HCT116 (cell line): ENCODE results near the gene RBBP6. TPM values are rescaled to one million over a fixed set of nuclear protein-coding genes. Genes with fewer than 3 reads are reported as not detected.

Experiments
- ATAC-seq: fragments of 200-7000 bp; cut with Tn5 transposase; 2 replicates; pipeline ENCODE4 v1.9.1; 2020; ENCODE audit warnings: mild to moderate bottlenecking, moderate library complexity
- BruUV-seq: library from RNA; stranded (reverse); fragments of 400-500 nt; replicated peaks from 2 replicates; lab custom pipeline; 2021; lab: Mats Ljungman, UMichigan
- CTCF ChIA-PET: fragments of 300-600 bp; sonication (Branson Sonifier 250); formaldehyde crosslinking; loops from one replicate; lab custom pipeline; 2021; ENCODE audit warnings: antibody characterized with exemption; lab: Charles Lee
- POLR2A ChIA-PET: fragments of 300-600, 350-600 bp; sonication (Branson Sonifier 250); formaldehyde crosslinking; loops from one replicate; lab custom pipeline; 2021; ENCODE audit warnings: antibody characterized with exemption; lab: Charles Lee
- RAD21 ChIA-PET, 2 experiments: fragments of 300-600 bp; sonication (Branson Sonifier 250); formaldehyde crosslinking; loops; one replicate each; lab custom pipeline; 2023; ENCODE audit warnings: low total read pairs in 2 of 2; ENCODE audit not compliant: uncharacterized antibody in 2 of 2, unreplicated experiment in 2 of 2, low non-redundant PET in 1 of 2; lab: Charles Lee
- DNase-seq: peaks from one replicate; pipeline ENCODE4 v3.0.0-alpha.2; 2010; ENCODE audit warnings: low read depth, low spot score
- H2AFZ ChIP-seq: fragments of 200-600 bp; shearing (Covaris generic), sonication (generic); 2 replicates; pipeline ENCODE4 v1.6.1; 2017; ENCODE audit warnings: low read depth, mixed run types, mixed read lengths, antibody characterized with exemption, low read length; ENCODE audit not compliant: poor library complexity, severe bottlenecking
- H3K27ac ChIP-seq: 2 replicates; pipeline ENCODE4 v1.5.1; 2012; ENCODE audit warnings: low read depth, low read length
- H3K27me3 ChIP-seq: fragments of 200-600 bp; sonication (generic); 2 replicates; pipeline ENCODE4 v1.6.1; 2016; ENCODE audit warnings: mixed run types, low read length, mixed read lengths; ENCODE audit not compliant: insufficient read depth
- H3K36me3 ChIP-seq, 2 experiments: fragments of 200-500 bp in 1 of 2; fragments of 200-600 bp in 1 of 2; sonication (Bioruptor generic) in 1 of 2; sonication (generic) in 1 of 2; 2 replicates each; pipeline versions ENCODE4 v1.5.1 to v1.6.1; 2014 to 2016; ENCODE audit warnings: low read length in 2 of 2, inconsistent platforms in 1 of 2, mixed read lengths in 1 of 2, mixed run types in 1 of 2; ENCODE audit not compliant: insufficient read depth in 2 of 2, control insufficient read depth in 1 of 2
- H3K4me1 ChIP-seq, 2 experiments: fragments of 200-600 bp in 1 of 2; sonication (generic) in 1 of 2; 2 replicates each; pipeline versions ENCODE4 v1.5.1 to v1.6.1; 2012 to 2017; ENCODE audit warnings: low read length in 2 of 2, inconsistent platforms in 1 of 2, mild to moderate bottlenecking in 1 of 2, mixed read lengths in 1 of 2, mixed run types in 1 of 2, moderate library complexity in 1 of 2; ENCODE audit not compliant: insufficient read depth in 2 of 2, control insufficient read depth in 1 of 2
- H3K4me2 ChIP-seq: fragments of 200-600 bp; sonication (generic); 2 replicates; pipeline ENCODE4 v1.6.1; 2017; ENCODE audit warnings: mixed run types, low read length, mixed read lengths
- H3K4me3 ChIP-seq, 2 experiments: fragments of 200-600 bp in 1 of 2; sonication (generic) in 1 of 2; replicated peaks in 1 of 2; 2 replicates each; pipeline ENCODE4 v1.5.1; 2011 to 2016; ENCODE audit warnings: low read length in 2 of 2, control low read depth in 1 of 2, low read depth in 1 of 2, mild to moderate bottlenecking in 1 of 2, mixed read lengths in 1 of 2, mixed run types in 1 of 2
- H3K79me2 ChIP-seq: fragments of 200-600 bp; sonication (generic); 2 replicates; pipeline ENCODE4 v1.6.1; 2017; ENCODE audit warnings: mild to moderate bottlenecking, mixed run types, low read length, moderate library complexity, mixed read lengths; ENCODE audit not compliant: insufficient read depth
- H3K9ac ChIP-seq: fragments of 200-600 bp; sonication (generic); 2 replicates; pipeline ENCODE4 v1.6.1; 2016; ENCODE audit warnings: low read length, mixed read lengths
- H3K9me2 ChIP-seq: fragments of 200-600 bp; sonication (generic), shearing (Covaris generic); 2 replicates; pipeline ENCODE4 v1.6.1; 2017; ENCODE audit warnings: mixed run types, mild to moderate bottlenecking, moderate library complexity; ENCODE audit not compliant: insufficient read depth
- H3K9me3 ChIP-seq, 2 experiments: fragments of 200-500 bp in 1 of 2; fragments of 200-600 bp in 1 of 2; sonication (Bioruptor generic) in 1 of 2; sonication (generic) in 1 of 2; 2 replicates each; pipeline ENCODE4 v1.6.1; 2014 to 2017; ENCODE audit warnings: low read length in 2 of 2, mixed read lengths in 2 of 2, inconsistent platforms in 1 of 2, low read depth in 1 of 2, mild to moderate bottlenecking in 1 of 2, mixed run types in 1 of 2, moderate library complexity in 1 of 2; ENCODE audit not compliant: control insufficient read depth in 1 of 2, insufficient read depth in 1 of 2
- H4K20me1 ChIP-seq: fragments of 200-600 bp; sonication (generic), shearing (Covaris generic); 2 replicates; pipeline ENCODE4 v1.6.1; 2017; ENCODE audit warnings: mixed run types, mild to moderate bottlenecking, moderate library complexity; ENCODE audit not compliant: insufficient read depth
- CBX3 ChIP-seq: IDR thresholded peaks from 2 replicates; pipeline ENCODE4 v1.6.1; 2012; ENCODE audit warnings: low read depth
- EGR1 ChIP-seq: IDR thresholded peaks from 2 replicates; pipeline ENCODE4 v1.6.1; 2012; ENCODE audit warnings: low read depth
- ELF1 ChIP-seq: IDR thresholded peaks from 2 replicates; pipeline ENCODE4 v1.6.1; 2012; ENCODE audit warnings: low read depth, borderline replicate concordance
- EZH2 ChIP-seq: fragments of 200-600 bp; sonication (generic); IDR thresholded peaks from 2 replicates; pipeline ENCODE4 v1.6.1; 2017; ENCODE audit warnings: antibody characterized with exemption, mixed run types
- EZH2phosphoT487 ChIP-seq: fragments of 200-600 bp; IDR thresholded peaks from 2 replicates; pipeline ENCODE4 v1.6.1; 2018; ENCODE audit warnings: antibody characterized with exemption, borderline replicate concordance
- FOSL1 ChIP-seq: IDR thresholded peaks from 2 replicates; pipeline ENCODE4 v1.6.1; 2012; ENCODE audit warnings: low read depth
- POLR2A ChIP-seq: IDR thresholded peaks from 2 replicates; pipeline ENCODE4 v1.7.0; 2011; ENCODE audit warnings: borderline replicate concordance; ENCODE audit not compliant: insufficient read depth, insufficient read length; ENCODE audit errors: extremely low read depth
- POLR2AphosphoS5 ChIP-seq: IDR thresholded peaks from 2 replicates; pipeline ENCODE4 v1.6.1; 2011; ENCODE audit warnings: mild to moderate bottlenecking, low read depth, low read length, moderate library complexity
- RAD21 ChIP-seq: IDR thresholded peaks from 2 replicates; pipeline ENCODE4 v1.6.1; 2012; ENCODE audit warnings: low read depth, mild to moderate bottlenecking
- SIN3A ChIP-seq: IDR thresholded peaks from 2 replicates; pipeline ENCODE4 v1.6.1; 2012; ENCODE audit warnings: low read depth
- SP1 ChIP-seq: IDR thresholded peaks from 2 replicates; pipeline ENCODE4 v1.6.1; 2012; ENCODE audit warnings: low read depth
- SRF ChIP-seq: IDR thresholded peaks from 2 replicates; pipeline ENCODE4 v1.6.1; 2012; ENCODE audit warnings: low read depth
- YY1 ChIP-seq: IDR thresholded peaks from 2 replicates; pipeline ENCODE4 v1.6.1; 2011; ENCODE audit warnings: low read length, low read depth, moderate library complexity, mild to moderate bottlenecking; ENCODE audit not compliant: insufficient replicate concordance; ENCODE audit errors: extremely low read depth
- ZFX ChIP-seq: fragments of 450-650 bp; IDR thresholded peaks from 2 replicates; pipeline ENCODE4 v1.6.1; 2017
- ZNF274 ChIP-seq: fragments of 200-500 bp; sonication (Bioruptor generic); IDR thresholded peaks from 2 replicates; pipeline ENCODE4 v1.6.1; 2014; ENCODE audit warnings: mild to moderate bottlenecking, low read depth, low read length, inconsistent platforms
- intact Hi-C: fragments of 100-400 bp; cut with micrococcal nuclease; formaldehyde crosslinking; loops from 2 replicates; pipeline ENCODE4 v1.10.0; 2022
- total RNA-seq: library from RNA; stranded (reverse); gene quantifications from one replicate; pipeline ENCODE4 v1.2.1, GENCODE V29; 2021; ENCODE audit not compliant: unreplicated experiment
- TF ChIP-seq, protein P1 (sequence below): IDR thresholded peaks from 2 replicates; pipeline ENCODE4 v1.6.1; 2012
- TF ChIP-seq, protein P2 (sequence below): IDR thresholded peaks from 2 replicates; pipeline ENCODE4 v1.6.1; 2012; ENCODE audit warnings: low read depth
- TF ChIP-seq, protein P3 (sequence below), 3 experiments: fragments of 200-600 bp in 1 of 3; sonication (generic) in 1 of 3; IDR thresholded peaks in 2 of 3; conservative IDR thresholded peaks in 1 of 3; 2 replicates each; pipeline ENCODE4 v1.5.1; 2012 to 2017; ENCODE audit warnings: low read depth in 2 of 3, low read length in 2 of 3, antibody characterized with exemption in 1 of 3, borderline replicate concordance in 1 of 3, control low read depth in 1 of 3, mild to moderate bottlenecking in 1 of 3, mixed read lengths in 1 of 3, mixed run types in 1 of 3, moderate library complexity in 1 of 3; ENCODE audit not compliant: insufficient read depth in 1 of 3

RBBP6 gene
- total RNA-seq, 1 experiment from 2014 or later = 52.4 TPM

DNA sequence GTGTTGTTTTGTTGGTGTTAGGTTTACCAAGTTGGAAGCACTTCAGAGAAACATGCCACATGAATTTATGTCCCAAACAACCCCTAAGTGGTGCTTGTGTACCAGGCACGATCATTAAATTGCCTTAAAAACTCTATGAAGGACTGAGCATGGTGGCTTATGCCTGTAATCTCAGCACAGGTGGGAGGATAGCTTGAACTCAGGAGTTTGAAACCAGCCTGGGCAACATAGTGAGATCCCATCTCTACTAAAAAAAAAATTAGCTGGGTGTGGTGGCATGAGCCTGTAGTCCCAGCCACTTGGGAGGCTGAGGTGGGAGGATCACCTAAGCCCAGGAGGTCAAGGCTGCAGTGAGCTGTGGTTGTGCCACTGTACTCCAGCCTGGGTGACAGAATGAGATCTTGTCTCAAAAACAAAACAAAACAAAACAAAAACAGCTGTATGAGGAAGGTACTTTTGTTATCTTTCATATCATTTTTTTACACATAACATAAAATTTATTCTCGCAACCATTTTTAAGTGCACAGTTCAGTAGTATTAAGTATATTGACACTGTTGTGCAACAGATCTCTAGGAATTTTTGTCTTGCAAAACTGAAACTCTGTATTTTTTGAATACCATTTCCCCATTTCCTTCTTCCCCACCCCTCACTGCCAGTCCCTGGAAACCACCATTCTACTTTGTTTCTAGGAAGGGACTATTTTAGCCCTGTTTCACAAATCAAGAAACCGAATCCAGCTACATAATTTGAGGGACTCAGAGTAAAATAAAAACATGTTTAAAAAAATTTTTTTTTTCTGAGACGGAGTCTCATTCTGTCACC lies 14.3 kb upstream of the RBBP6 start:
- H3K79me2 ChIP-seq = no peaks in the 10 kb centered on the region
- no peak overlapping the region for H3K4me2 ChIP-seq
- DNase-seq (no peak), ATAC-seq (no peak)
- H4K20me1 ChIP-seq = no peaks in the 10 kb centered on the region
- no peak overlapping the region for H2AFZ ChIP-seq
- no peak overlapping the region for H3K9ac ChIP-seq
- no TSS peak for BruUV-seq
- no peaks in the 10 kb centered on the region for H3K27me3 ChIP-seq
- H3K4me3 ChIP-seq = no peak overlapping the region
- H3K9me3 ChIP-seq = no peaks in the 10 kb centered on the region
- H3K36me3 ChIP-seq = no peaks in the 10 kb centered on the region
- peaks cover 0 to 9% of the 10 kb centered on the region in 2 experiments; a peak in 2 of 4 replicates for H3K4me1 ChIP-seq
- ChIA-PET CTCF (interaction anchor here (1.7 kb wide), 1 partner anchor 20 kb away, joined by 4 read pairs; no protein-coding TSS in a partner anchor), POLR2A (no interaction called here), RAD21 (no interaction called here)
- no peak for TF ChIP-seq FOSL1
- no peak for TF ChIP-seq SIN3A
- TF ChIP-seq ZFX = no peak
- no peak for TF ChIP-seq RAD21
- no peak for TF ChIP-seq ELF1
- no peak for TF ChIP-seq POLR2A
- no peak for TF ChIP-seq CBX3
- TF ChIP-seq YY1 = no peak
- no peak for TF ChIP-seq POLR2AphosphoS5
- TF ChIP-seq, protein P1, sequence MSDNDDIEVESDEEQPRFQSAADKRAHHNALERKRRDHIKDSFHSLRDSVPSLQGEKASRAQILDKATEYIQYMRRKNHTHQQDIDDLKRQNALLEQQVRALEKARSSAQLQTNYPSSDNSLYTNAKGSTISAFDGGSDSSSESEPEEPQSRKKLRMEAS = no peak
- TF ChIP-seq EGR1 = no peak
- TF ChIP-seq, protein P2, sequence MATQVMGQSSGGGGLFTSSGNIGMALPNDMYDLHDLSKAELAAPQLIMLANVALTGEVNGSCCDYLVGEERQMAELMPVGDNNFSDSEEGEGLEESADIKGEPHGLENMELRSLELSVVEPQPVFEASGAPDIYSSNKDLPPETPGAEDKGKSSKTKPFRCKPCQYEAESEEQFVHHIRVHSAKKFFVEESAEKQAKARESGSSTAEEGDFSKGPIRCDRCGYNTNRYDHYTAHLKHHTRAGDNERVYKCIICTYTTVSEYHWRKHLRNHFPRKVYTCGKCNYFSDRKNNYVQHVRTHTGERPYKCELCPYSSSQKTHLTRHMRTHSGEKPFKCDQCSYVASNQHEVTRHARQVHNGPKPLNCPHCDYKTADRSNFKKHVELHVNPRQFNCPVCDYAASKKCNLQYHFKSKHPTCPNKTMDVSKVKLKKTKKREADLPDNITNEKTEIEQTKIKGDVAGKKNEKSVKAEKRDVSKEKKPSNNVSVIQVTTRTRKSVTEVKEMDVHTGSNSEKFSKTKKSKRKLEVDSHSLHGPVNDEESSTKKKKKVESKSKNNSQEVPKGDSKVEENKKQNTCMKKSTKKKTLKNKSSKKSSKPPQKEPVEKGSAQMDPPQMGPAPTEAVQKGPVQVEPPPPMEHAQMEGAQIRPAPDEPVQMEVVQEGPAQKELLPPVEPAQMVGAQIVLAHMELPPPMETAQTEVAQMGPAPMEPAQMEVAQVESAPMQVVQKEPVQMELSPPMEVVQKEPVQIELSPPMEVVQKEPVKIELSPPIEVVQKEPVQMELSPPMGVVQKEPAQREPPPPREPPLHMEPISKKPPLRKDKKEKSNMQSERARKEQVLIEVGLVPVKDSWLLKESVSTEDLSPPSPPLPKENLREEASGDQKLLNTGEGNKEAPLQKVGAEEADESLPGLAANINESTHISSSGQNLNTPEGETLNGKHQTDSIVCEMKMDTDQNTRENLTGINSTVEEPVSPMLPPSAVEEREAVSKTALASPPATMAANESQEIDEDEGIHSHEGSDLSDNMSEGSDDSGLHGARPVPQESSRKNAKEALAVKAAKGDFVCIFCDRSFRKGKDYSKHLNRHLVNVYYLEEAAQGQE = no peak
- TF ChIP-seq, protein P3, sequence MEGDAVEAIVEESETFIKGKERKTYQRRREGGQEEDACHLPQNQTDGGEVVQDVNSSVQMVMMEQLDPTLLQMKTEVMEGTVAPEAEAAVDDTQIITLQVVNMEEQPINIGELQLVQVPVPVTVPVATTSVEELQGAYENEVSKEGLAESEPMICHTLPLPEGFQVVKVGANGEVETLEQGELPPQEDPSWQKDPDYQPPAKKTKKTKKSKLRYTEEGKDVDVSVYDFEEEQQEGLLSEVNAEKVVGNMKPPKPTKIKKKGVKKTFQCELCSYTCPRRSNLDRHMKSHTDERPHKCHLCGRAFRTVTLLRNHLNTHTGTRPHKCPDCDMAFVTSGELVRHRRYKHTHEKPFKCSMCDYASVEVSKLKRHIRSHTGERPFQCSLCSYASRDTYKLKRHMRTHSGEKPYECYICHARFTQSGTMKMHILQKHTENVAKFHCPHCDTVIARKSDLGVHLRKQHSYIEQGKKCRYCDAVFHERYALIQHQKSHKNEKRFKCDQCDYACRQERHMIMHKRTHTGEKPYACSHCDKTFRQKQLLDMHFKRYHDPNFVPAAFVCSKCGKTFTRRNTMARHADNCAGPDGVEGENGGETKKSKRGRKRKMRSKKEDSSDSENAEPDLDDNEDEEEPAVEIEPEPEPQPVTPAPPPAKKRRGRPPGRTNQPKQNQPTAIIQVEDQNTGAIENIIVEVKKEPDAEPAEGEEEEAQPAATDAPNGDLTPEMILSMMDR (IDR thresholded peaks at IDR 0.05 in 2 of 3, conservative IDR thresholded peaks at IDR 0.05 in 1 of 3; ENCODE audit: borderline replicate concordance in 1 of 3, insufficient read depth in 1 of 3, low read depth in 2 of 3, low read length in 2 of 3) = no peak
- no peak for TF ChIP-seq EZH2phosphoT487
- no peak for TF ChIP-seq ZNF274
- TF ChIP-seq EZH2 = no peak
- TF ChIP-seq SRF = no peak
- TF ChIP-seq SP1 = no peak
- intact Hi-C loops = no loop called here
- no peaks in the 10 kb centered on the region for H3K9me2 ChIP-seq
- no peak overlapping the region for H3K27ac ChIP-seq
